HepG2 (cell line): ENCODE results near the gene AXIN1. TPM values are rescaled to one million over a fixed set of nuclear protein-coding genes. Genes with fewer than 3 reads are reported as not detected.

Experiments used
- AGO2 ChIP-seq: fragments of 200-400 bp; formaldehyde crosslinking; optimal IDR thresholded peaks from 2 replicates; pipeline ENCODE3; 2017; ENCODE audit warnings: mild to moderate bottlenecking, low read depth, low read length, moderate library complexity
- CBFB ChIP-seq: sonication (generic); formaldehyde crosslinking; IDR thresholded peaks from 2 replicates; pipeline ENCODE4 v1.4.0; 2020; ENCODE audit warnings: missing genetic modification reagents
- CTCF ChIP-seq: sonication (generic); formaldehyde crosslinking; IDR thresholded peaks from 2 replicates; pipeline ENCODE4 v1.5.0; 2020; ENCODE audit warnings: mild to moderate bottlenecking, missing genetic modification reagents, moderate library complexity
- HNF4G ChIP-seq, 2 experiments: sonication (generic) in 1 of 2; formaldehyde crosslinking in 1 of 2; IDR thresholded peaks; 2 replicates each; pipeline versions ENCODE4 v1.4.0 to v1.6.1; 2011 to 2020; ENCODE audit warnings: borderline replicate concordance in 2 of 2, low read depth in 2 of 2, mild to moderate bottlenecking in 2 of 2, low read length in 1 of 2, missing genetic modification reagents in 1 of 2, moderate library complexity in 1 of 2
- HNRNPL ChIP-seq: fragments of 200-400 bp; formaldehyde crosslinking; IDR thresholded peaks from 2 replicates; pipeline ENCODE4 v1.6.1; 2017; ENCODE audit warnings: mild to moderate bottlenecking, low read depth, low read length
- IKZF4 ChIP-seq: sonication (generic); formaldehyde crosslinking; IDR thresholded peaks from 2 replicates; pipeline ENCODE4 v1.5.1; 2020; ENCODE audit warnings: borderline replicate concordance, mild to moderate bottlenecking, low read depth, missing genetic modification reagents; ENCODE audit errors: not compliant biosample characterization
- LBX2 ChIP-seq: sonication (generic); formaldehyde crosslinking; IDR thresholded peaks from 2 replicates; pipeline ENCODE4 v1.5.0; 2020; ENCODE audit warnings: missing genetic modification reagents, mild to moderate bottlenecking, borderline replicate concordance
- REL ChIP-seq: sonication (generic); formaldehyde crosslinking; conservative IDR thresholded peaks from 2 replicates; pipeline ENCODE4 v1.8.0; 2022; ENCODE audit warnings: mild to moderate bottlenecking, missing genetic modification reagents, moderate library complexity
- RNF219 ChIP-seq: sonication (generic); formaldehyde crosslinking; IDR thresholded peaks from 2 replicates; pipeline ENCODE4 v1.5.0; 2020; ENCODE audit warnings: mild to moderate bottlenecking, missing genetic modification reagents
- SAP130 ChIP-seq: IDR thresholded peaks from 2 replicates; pipeline ENCODE4 v1.6.1; 2016; ENCODE audit warnings: low read depth
- SIN3A ChIP-seq: IDR thresholded peaks from 2 replicates; pipeline ENCODE4 v1.6.1; 2011; ENCODE audit warnings: low read depth, mild to moderate bottlenecking, control low read depth, low read length, borderline replicate concordance
- SMC3 ChIP-seq: IDR thresholded peaks from 2 replicates; pipeline ENCODE4 v1.6.1; 2011; ENCODE audit warnings: low read length, improper control_type of control experiment
- SP2 ChIP-seq: sonication (generic); formaldehyde crosslinking; IDR thresholded peaks from 2 replicates; pipeline ENCODE4 v1.5.1; 2020; ENCODE audit warnings: mild to moderate bottlenecking, missing genetic modification reagents
- TAF1 ChIP-seq: sonication (generic); formaldehyde crosslinking; IDR thresholded peaks from 2 replicates; pipeline ENCODE4 v1.4.0; 2020; ENCODE audit warnings: missing genetic modification reagents
- TBX2 ChIP-seq: sonication (generic); formaldehyde crosslinking; IDR thresholded peaks from 2 replicates; pipeline ENCODE4 v1.5.0; 2020; ENCODE audit warnings: missing genetic modification reagents, mild to moderate bottlenecking, borderline replicate concordance
- THAP9 ChIP-seq: sonication (generic); formaldehyde crosslinking; IDR thresholded peaks from 2 replicates; pipeline ENCODE4; 2020; ENCODE audit warnings: missing genetic modification reagents, mild to moderate bottlenecking, borderline replicate concordance
- ZNF160 ChIP-seq: sonication (generic); formaldehyde crosslinking; IDR thresholded peaks from 2 replicates; pipeline ENCODE4 v1.8.0; 2022; ENCODE audit warnings: mild to moderate bottlenecking, inconsistent platforms, missing genetic modification reagents
- ZNF263 ChIP-seq: sonication (generic); formaldehyde crosslinking; IDR thresholded peaks from 2 replicates; pipeline ENCODE4 v1.4.0; 2020; ENCODE audit warnings: missing genetic modification reagents
- ZNF556 ChIP-seq: sonication (generic); formaldehyde crosslinking; IDR thresholded peaks from 2 replicates; pipeline ENCODE4 v1.4.0; 2020; ENCODE audit warnings: mild to moderate bottlenecking, missing genetic modification reagents, borderline replicate concordance
- ZNF557 ChIP-seq: sonication (generic); formaldehyde crosslinking; IDR thresholded peaks from 2 replicates; pipeline ENCODE4 v1.4.0; 2020; ENCODE audit warnings: missing genetic modification reagents
- ZNF772 ChIP-seq: sonication (generic); formaldehyde crosslinking; IDR thresholded peaks from 2 replicates; pipeline ENCODE4 v1.5.0; 2020; ENCODE audit warnings: mild to moderate bottlenecking, missing genetic modification reagents
- polyA plus RNA-seq, 8 experiments: library from polyadenylated mRNA; depleted of rRNA in 3 of 8; stranded (reverse) in 7 of 8; unstranded in 1 of 8; fragments of >200 nt; fragmentation: Illumina TruSeq in 4 of 8; extraction: Trizol in 4 of 8; gene quantifications; 2 replicates each; pipeline versions ENCODE4 v1.2.1 to v1.2.3, GENCODE V29; 2011 to 2016; ENCODE audit warnings: low read depth in 4 of 8, missing spikeins in 1 of 8, mixed read lengths in 1 of 8; ENCODE audit not compliant: insufficient read depth in 1 of 8
- total RNA-seq, 5 experiments: library from RNA; depleted of rRNA; stranded (reverse); fragments of >200 nt; fragmentation: Illumina TruSeq; extraction: Trizol; gene quantifications; 2 replicates each; pipeline ENCODE4 v1.2.3, GENCODE V29; 2016; ENCODE audit warnings: low read depth in 1 of 5

The AXIN1 gene
- total and polyA plus RNA-seq, 2 of the 13 experiments (the other 11 are each of a cell fraction or from before 2014, with no cell fraction given): 24.0 to 26.0 TPM

GRCh38 chr16:381012-381788 is 28.7 kb upstream of the AXIN1 start (continued):
- TF ChIP-seq THAP9 (CRISPR knock-in tag): peak; percentile 24; the same call in 1 of the 2 replicates
- 0 out of 2 replicates have a peak, but pooled peaks have one; percentile 21 for TF ChIP-seq HNF4G (IDR thresholded peaks at IDR 0.05; ENCODE audit: borderline replicate concordance, low read depth, low read length)
- no peak for TF ChIP-seq HNF4G (CRISPR knock-in tag; IDR thresholded peaks at IDR 0.05; ENCODE audit: borderline replicate concordance, low read depth)
- TF ChIP-seq AGO2: peak; percentile 37
- peak; percentile 79 for TF ChIP-seq SAP130
- peak; percentile 32; the same call in 1 of the 2 replicates for TF ChIP-seq TAF1
- no peak for TF ChIP-seq ZNF557 (CRISPR knock-in tag)
- TF ChIP-seq SMC3: no peak
- TF ChIP-seq SIN3A: peak; percentile 23; the same call in 1 of the 2 replicates
- TF ChIP-seq CTCF (CRISPR knock-in tag): peak; percentile 23
- no peak for TF ChIP-seq ZNF556 (CRISPR knock-in tag)
- 0 out of 2 replicates have a peak, but pooled peaks have one; percentile 34 for TF ChIP-seq HNRNPL
- TF ChIP-seq IKZF4 (CRISPR knock-in tag): peak; percentile 33
- no peak for TF ChIP-seq REL
- peak; percentile 36; the same call in 1 of the 2 replicates for TF ChIP-seq TBX2 (CRISPR knock-in tag)
- TF ChIP-seq LBX2 (CRISPR knock-in tag): no peak
- TF ChIP-seq RNF219 (CRISPR knock-in tag): no peak
- peak; percentile 47; the same call in 1 of the 2 replicates for TF ChIP-seq ZNF772 (CRISPR knock-in tag)
- TF ChIP-seq ZNF160: 0 out of 2 replicates have a peak, but pooled peaks have one; percentile 31
- TF ChIP-seq CBFB: 0 out of 2 replicates have a peak, but pooled peaks have one; percentile 21
- peak; percentile 79 for TF ChIP-seq ZNF263 (CRISPR knock-in tag)
- TF ChIP-seq SP2 (CRISPR knock-in tag): no peak
